ENCODE measurements around the gene TRIP6. TPM values are rescaled to one million over a fixed set of nuclear protein-coding genes. Genes with fewer than 3 reads are reported as not detected.
"Not testable (repeated sequence)": the region's sequence is repeated elsewhere in the genome, so short reads cannot be mapped to it uniquely, and the experiment has no call there.

Gene TRIP6
- total RNA-seq, 2 donors from 2014 or later: 41.6 to 64.4 TPM

- Histone ChIP-seq H3K27me3 (peaks cover 0 to 7% of the 10 kb centered on the region in 2 donors), H3K36me3 (no peaks in the 10 kb centered on the region), H3K4me1 (no peaks in the 10 kb centered on the region), H3K4me3 (no peak overlapping the region), H3K9me3 (no peaks in the 10 kb centered on the region), H3K27ac (no peak overlapping the region)
- no peak for DNase-seq (ENCODE audit: low spot score)
- TF ChIP-seq, protein P1, sequence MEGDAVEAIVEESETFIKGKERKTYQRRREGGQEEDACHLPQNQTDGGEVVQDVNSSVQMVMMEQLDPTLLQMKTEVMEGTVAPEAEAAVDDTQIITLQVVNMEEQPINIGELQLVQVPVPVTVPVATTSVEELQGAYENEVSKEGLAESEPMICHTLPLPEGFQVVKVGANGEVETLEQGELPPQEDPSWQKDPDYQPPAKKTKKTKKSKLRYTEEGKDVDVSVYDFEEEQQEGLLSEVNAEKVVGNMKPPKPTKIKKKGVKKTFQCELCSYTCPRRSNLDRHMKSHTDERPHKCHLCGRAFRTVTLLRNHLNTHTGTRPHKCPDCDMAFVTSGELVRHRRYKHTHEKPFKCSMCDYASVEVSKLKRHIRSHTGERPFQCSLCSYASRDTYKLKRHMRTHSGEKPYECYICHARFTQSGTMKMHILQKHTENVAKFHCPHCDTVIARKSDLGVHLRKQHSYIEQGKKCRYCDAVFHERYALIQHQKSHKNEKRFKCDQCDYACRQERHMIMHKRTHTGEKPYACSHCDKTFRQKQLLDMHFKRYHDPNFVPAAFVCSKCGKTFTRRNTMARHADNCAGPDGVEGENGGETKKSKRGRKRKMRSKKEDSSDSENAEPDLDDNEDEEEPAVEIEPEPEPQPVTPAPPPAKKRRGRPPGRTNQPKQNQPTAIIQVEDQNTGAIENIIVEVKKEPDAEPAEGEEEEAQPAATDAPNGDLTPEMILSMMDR (IDR thresholded peaks at IDR 0.05): no peak
Measured at GRCh38 chr7:100901921-100902332, 34.7 kb downstream of the TRIP6 start.

GRCh38 chr7:100902638-100903037 is 35.5 kb downstream of the TRIP6 start:
- H3K27me3 ChIP-seq: peaks cover 0 to 5% of the 10 kb centered on the region in 2 donors
- DNase-seq (ENCODE audit: low spot score): no peak
- H3K36me3 ChIP-seq: no peaks in the 10 kb centered on the region
- TF ChIP-seq, protein P1 (IDR thresholded peaks at IDR 0.05): no peak
- no peak overlapping the region for H3K27ac ChIP-seq
- no peaks in the 10 kb centered on the region for H3K9me3 ChIP-seq
- H3K4me1 ChIP-seq: no peaks in the 10 kb centered on the region
- no peak overlapping the region for H3K4me3 ChIP-seq

DNA sequence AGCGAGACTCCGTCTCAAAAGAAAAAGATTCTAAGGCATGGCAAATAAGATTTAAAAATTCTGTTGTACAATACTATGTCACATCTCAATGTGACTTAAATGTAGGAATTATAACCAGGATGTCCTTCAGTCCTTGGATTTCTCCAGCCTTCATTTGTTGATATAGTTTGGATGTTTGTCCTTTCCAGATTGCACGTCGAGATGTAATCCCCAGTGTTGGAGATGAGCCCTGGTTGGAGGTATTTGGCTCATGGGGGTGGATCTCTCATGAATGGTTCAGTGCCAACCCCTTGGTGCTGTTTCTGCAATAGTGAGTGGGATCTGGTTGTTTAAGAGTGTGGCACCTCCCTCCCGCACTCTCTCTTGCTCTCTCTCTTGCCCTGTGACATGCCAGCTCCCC is 41.3 kb downstream of the TRIP6 start:
- Histone ChIP-seq H3K4me3 (no peak overlapping the region), H3K27ac (no peak overlapping the region), H3K36me3 (no peaks in the 10 kb centered on the region), H3K9me3 (no peaks in the 10 kb centered on the region), H3K4me1 (no peaks in the 10 kb centered on the region), H3K27me3 (no peaks in the 10 kb centered on the region)
- TF ChIP-seq, protein P1 (IDR thresholded peaks at IDR 0.05): no peak
- no peak for DNase-seq (ENCODE audit: low spot score)

DNA sequence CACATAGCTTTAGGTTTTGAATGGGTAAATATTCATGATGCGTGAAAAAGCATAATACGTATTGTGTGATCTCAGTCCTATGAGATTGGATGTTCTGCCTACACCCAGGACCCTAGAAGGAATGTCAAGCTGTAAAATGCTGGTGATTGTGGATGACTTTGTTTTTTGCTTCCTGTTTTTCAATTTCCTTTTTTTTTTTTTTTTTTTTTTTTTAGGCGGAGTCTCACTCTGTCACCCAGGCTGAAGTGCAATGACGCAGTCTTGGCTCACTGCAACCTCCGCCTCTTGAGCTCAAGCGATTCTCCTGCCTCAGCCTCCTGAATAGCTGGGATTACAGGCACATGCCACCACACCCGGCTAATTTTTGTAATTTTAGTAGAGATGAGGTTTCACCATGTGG is 43.3 kb downstream of the TRIP6 start:
- not testable (repeated sequence) for H3K36me3 ChIP-seq; H3K9me3 ChIP-seq; H3K27me3 ChIP-seq; H3K4me1 ChIP-seq; H3K27ac ChIP-seq; DNase-seq (ENCODE audit: low spot score); H3K4me3 ChIP-seq

GRCh38 chr7:100911484-100911883 is 44.3 kb downstream of the TRIP6 start:
- no peak for DNase-seq (ENCODE audit: low spot score)
- Histone ChIP-seq H3K27me3 (no peaks in the 10 kb centered on the region), H3K4me3 (no peak overlapping the region), H3K27ac (no peak overlapping the region), H3K9me3 (no peaks in the 10 kb centered on the region), H3K36me3 (no peaks in the 10 kb centered on the region), H3K4me1 (no peaks in the 10 kb centered on the region)
- TF ChIP-seq, protein P1 (IDR thresholded peaks at IDR 0.05): no peak

DNA sequence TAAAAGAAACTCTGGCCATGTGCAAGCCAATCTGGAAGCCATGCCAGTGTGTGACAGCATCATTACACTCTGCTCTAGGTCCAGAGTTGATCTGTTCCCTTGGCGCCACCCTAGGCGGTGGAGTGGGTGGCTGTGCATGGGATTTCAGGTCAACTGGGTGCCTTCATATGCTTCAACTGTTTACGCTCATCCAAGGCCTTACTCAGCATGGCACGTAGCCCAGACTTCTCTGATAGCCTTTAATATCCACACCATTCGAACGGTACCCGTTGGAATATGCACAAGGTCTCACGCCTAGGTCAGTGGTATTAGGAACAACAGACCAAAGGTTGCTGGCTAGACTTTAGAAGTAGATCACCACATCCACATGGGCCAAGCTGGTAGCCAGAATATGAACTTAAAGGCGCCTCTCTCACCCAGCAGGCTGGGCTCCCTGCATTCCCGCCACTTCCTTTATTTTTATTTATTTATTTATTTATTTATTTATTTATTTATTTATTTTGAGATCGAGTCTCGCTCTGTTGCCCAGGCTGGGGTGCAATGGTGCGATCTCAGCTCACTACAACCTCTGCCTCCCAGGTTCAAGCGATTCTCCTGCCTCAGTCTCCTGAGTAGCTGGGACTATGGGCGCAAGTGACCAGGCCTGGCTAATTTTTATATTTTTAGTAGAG is 47.2 kb downstream of the TRIP6 start:
- TF ChIP-seq, protein P1 (IDR thresholded peaks at IDR 0.05): no peak
- H3K27me3 ChIP-seq: no peaks in the 10 kb centered on the region
- H3K27ac ChIP-seq: no peak overlapping the region
- no peaks in the 10 kb centered on the region for H3K4me1 ChIP-seq
- DNase-seq (ENCODE audit: low spot score): no peak
- H3K9me3 ChIP-seq: no peaks in the 10 kb centered on the region
- H3K36me3 ChIP-seq: no peaks in the 10 kb centered on the region
- H3K4me3 ChIP-seq: no peak overlapping the region
